Vagina (tissue), 2 donors: Measurements from ENCODE around the gene ZNF823.

Experiments
- POLR2A ChIP-seq, 2 donors: fragments of 450-650 bp; IDR thresholded peaks; one replicate each; pipeline ENCODE4 v1.6.1; 2017; ENCODE audit warnings: antibody characterized with exemption in 2 of 2, mild to moderate bottlenecking in 2 of 2, moderate library complexity in 2 of 2
- TF ChIP-seq, protein P1 (sequence below), 3 experiments: fragments of 450-650 bp in 2 of 3; fragments of 200-600 bp in 1 of 3; sonication (generic) in 1 of 3; IDR thresholded peaks; one replicate each; pipeline ENCODE4 v1.5.1; 2017 to 2019; ENCODE audit warnings: antibody characterized with exemption in 3 of 3, mild to moderate bottlenecking in 2 of 3, moderate library complexity in 2 of 3

DNA sequence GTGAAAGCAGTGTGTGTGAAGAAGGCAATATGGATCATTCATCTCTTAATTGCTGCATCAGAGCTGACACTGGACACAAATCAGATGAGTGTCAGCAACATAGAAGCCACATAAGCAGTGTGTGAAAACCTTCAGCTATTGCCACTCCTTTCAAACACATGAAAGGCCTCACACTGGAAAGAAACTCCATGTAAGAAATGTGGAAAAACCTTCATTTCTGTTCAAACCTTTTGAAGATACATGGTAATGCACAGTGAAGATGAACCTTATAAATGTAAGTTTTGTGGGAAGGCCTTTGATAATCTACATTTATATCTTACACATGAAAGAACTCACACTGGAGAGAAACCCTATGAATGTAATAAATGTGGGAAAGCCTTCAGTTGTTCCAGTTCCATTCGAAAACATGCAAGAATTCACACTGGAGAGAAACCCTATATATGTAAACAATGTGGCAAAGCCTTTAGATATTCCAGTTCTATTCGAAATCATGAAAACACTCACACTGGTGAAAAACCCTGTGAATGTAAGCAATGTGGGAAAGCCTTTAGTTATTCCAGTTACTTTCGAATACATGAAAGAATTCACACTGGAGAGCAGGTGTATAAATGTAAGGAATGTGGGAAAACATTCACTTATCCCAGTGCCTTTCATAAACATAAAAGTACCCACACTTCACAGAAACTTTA is 53.6 kb downstream of the ZNF823 start:
- TF ChIP-seq, protein P1, sequence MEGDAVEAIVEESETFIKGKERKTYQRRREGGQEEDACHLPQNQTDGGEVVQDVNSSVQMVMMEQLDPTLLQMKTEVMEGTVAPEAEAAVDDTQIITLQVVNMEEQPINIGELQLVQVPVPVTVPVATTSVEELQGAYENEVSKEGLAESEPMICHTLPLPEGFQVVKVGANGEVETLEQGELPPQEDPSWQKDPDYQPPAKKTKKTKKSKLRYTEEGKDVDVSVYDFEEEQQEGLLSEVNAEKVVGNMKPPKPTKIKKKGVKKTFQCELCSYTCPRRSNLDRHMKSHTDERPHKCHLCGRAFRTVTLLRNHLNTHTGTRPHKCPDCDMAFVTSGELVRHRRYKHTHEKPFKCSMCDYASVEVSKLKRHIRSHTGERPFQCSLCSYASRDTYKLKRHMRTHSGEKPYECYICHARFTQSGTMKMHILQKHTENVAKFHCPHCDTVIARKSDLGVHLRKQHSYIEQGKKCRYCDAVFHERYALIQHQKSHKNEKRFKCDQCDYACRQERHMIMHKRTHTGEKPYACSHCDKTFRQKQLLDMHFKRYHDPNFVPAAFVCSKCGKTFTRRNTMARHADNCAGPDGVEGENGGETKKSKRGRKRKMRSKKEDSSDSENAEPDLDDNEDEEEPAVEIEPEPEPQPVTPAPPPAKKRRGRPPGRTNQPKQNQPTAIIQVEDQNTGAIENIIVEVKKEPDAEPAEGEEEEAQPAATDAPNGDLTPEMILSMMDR (IDR thresholded peaks at IDR 0.05): no peak
- no peak for TF ChIP-seq POLR2A (IDR thresholded peaks at IDR 0.05)
